Colon (tissue), 2 donors: ENCODE data around the gene INTS1.

Source experiments
- FAIRE-seq: peaks from 2 replicates; lab custom pipeline; 2012; peaks lifted over from hg19 to GRCh38; lab: Jason Lieb, UNC
- donor health status: control.
- donor health status: control.

INTS1 gene

GRCh38 chr7:1503816-1504775 is at the start of gene INTS1:
TSS of gene INTS1 (minus strand) at chr7:1504389. CDS start at chr7:1503960, 429 bp downstream.
- FAIRE-seq, result no peak

- no peak for FAIRE-seq
Measured at GRCh38 chr7:1553512-1554210, 49.5 kb upstream of the INTS1 start.

GRCh38 chr7:1552200-1552599 is 48.0 kb upstream of the INTS1 start:
- no peak for FAIRE-seq

GRCh38 chr7:1550846-1551155 is 46.6 kb upstream of the INTS1 start:
- no peak for FAIRE-seq

GRCh38 chr7:1550005-1550845 is 46.0 kb upstream of the INTS1 start:
- FAIRE-seq, result no peak

GRCh38 chr7:1549357-1550004 is 45.3 kb upstream of the INTS1 start:
- FAIRE-seq, result no peak

GRCh38 chr7:1548944-1549343 is 44.8 kb upstream of the INTS1 start:
- no peak for FAIRE-seq

GRCh38 chr7:1548438-1548831 is 44.2 kb upstream of the INTS1 start:
- FAIRE-seq, result no peak

GRCh38 chr7:1547777-1548437 is 43.7 kb upstream of the INTS1 start:
- FAIRE-seq, result no peak

- no peak for FAIRE-seq
Measured at GRCh38 chr7:1546909-1547776, 43.0 kb upstream of the INTS1 start.

GRCh38 chr7:1546274-1546908 is 42.2 kb upstream of the INTS1 start:
- FAIRE-seq, result no peak

GRCh38 chr7:1545417-1546246 is 41.4 kb upstream of the INTS1 start:
- no peak for FAIRE-seq

GRCh38 chr7:1544896-1545416 is 40.8 kb upstream of the INTS1 start:
- no peak for FAIRE-seq

GRCh38 chr7:1544178-1544895 is 40.1 kb upstream of the INTS1 start:
- no peak for FAIRE-seq

GRCh38 chr7:1543826-1544177 is 39.6 kb upstream of the INTS1 start:
- no peak for FAIRE-seq

- FAIRE-seq, result no peak
Measured at GRCh38 chr7:1542841-1543747, 38.9 kb upstream of the INTS1 start.

GRCh38 chr7:1542329-1542728 is 38.1 kb upstream of the INTS1 start:
- no peak for FAIRE-seq
